DND-41 (cell line): ENCODE results near the gene CD27.

Source experiments
- EZH2 ChIP-seq: IDR thresholded peaks from 3 replicates; pipeline ENCODE4 v1.6.1; 2012; ENCODE audit warnings: borderline replicate concordance, low read depth, mild to moderate bottlenecking, moderate library complexity, low read length, inconsistent platforms; ENCODE audit not compliant: severe bottlenecking
- TF ChIP-seq, protein P1 (sequence below): IDR thresholded peaks from 2 replicates; pipeline ENCODE4 v1.5.1; 2012; ENCODE audit warnings: borderline replicate concordance, low read length, moderate library complexity, mild to moderate bottlenecking; ENCODE audit not compliant: poor library complexity, severe bottlenecking; ENCODE audit errors: extremely low read depth

DNA sequence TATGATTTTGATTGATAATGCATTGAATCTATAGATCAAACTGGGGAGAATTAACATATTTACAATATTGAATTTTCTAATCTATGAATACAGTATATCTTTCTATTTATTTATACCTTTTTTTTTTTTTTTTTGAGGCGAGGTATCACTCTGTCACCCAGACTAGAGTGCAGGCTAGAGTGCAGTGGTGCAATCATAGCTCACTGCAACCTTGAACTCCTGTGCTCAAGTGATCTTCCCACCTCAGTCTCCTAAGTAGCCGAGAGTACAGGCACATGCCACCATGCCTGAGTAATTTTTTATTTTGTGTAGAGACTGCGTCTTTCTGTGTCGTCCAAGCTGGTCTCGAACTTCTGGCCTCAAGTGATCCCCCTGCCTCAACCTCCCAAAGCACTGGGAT lies 40.4 kb upstream of the CD27 start:
- TF ChIP-seq, protein P1, sequence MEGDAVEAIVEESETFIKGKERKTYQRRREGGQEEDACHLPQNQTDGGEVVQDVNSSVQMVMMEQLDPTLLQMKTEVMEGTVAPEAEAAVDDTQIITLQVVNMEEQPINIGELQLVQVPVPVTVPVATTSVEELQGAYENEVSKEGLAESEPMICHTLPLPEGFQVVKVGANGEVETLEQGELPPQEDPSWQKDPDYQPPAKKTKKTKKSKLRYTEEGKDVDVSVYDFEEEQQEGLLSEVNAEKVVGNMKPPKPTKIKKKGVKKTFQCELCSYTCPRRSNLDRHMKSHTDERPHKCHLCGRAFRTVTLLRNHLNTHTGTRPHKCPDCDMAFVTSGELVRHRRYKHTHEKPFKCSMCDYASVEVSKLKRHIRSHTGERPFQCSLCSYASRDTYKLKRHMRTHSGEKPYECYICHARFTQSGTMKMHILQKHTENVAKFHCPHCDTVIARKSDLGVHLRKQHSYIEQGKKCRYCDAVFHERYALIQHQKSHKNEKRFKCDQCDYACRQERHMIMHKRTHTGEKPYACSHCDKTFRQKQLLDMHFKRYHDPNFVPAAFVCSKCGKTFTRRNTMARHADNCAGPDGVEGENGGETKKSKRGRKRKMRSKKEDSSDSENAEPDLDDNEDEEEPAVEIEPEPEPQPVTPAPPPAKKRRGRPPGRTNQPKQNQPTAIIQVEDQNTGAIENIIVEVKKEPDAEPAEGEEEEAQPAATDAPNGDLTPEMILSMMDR, result no peak
- TF ChIP-seq EZH2, result no peak
